Measurements from ENCODE around the gene NAA16. TPM values are rescaled to one million over a fixed set of nuclear protein-coding genes. Genes with fewer than 3 reads are reported as not detected.

Gene NAA16
- total RNA-seq, 3 donors from 2014 or later: 16.2 to 33.1 (median 22.0) TPM

DNA sequence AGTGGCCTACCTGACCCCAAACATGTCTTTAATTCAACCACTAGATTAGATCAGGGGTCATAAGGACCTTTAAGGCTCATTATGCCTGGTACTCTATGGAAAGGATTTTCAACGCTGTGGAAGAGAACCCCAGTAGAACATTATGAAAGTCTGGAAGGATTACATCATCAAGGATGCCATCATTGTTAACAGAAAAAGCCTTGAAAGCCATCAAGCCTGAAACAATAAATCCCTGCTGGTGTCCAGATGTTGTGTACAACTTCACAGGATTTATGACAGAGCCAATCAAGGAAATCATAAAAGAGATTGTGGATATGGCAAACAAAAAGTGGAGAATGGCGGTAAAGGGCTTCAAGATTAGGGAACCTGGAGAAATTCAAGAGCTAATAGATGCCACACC lies 59.7 kb downstream of the NAA16 start:
- H3K4me3 ChIP-seq: no peak overlapping the region
- TF ChIP-seq POLR2AphosphoS5 (IDR thresholded peaks at IDR 0.05): no peak
- no peak for TF ChIP-seq POLR2A (IDR thresholded peaks at IDR 0.05)
- no peak for TF ChIP-seq CTCF (IDR thresholded peaks at IDR 0.05)
- H3K27me3 ChIP-seq: no peaks in the 10 kb centered on the region
- H3K27ac ChIP-seq: no peak overlapping the region
- intact Hi-C loops (cut with DNase I; ENCODE audit: low total_unique reads): no loop called here
- no peak for DNase-seq (ENCODE audit: low spot score in 2 of 2)
- H3K36me3 ChIP-seq: peaks cover 8% of the 10 kb centered on the region
- no peaks in the 10 kb centered on the region for H3K4me1 ChIP-seq
- no peaks in the 10 kb centered on the region for H3K9me3 ChIP-seq

- H3K27ac ChIP-seq: no peak overlapping the region
- intact Hi-C loops (cut with DNase I; ENCODE audit: low total_unique reads): no loop called here
- H3K9me3 ChIP-seq: no peaks in the 10 kb centered on the region
- no peak overlapping the region for H3K4me3 ChIP-seq
- TF ChIP-seq POLR2A (IDR thresholded peaks at IDR 0.05) (no peak), CTCF (IDR thresholded peaks at IDR 0.05) (no peak), POLR2AphosphoS5 (IDR thresholded peaks at IDR 0.05) (no peak)
- no peaks in the 10 kb centered on the region for H3K4me1 ChIP-seq
- no peak for DNase-seq (ENCODE audit: low spot score in 2 of 2)
- H3K36me3 ChIP-seq: peaks cover 5% of the 10 kb centered on the region
- no peaks in the 10 kb centered on the region for H3K27me3 ChIP-seq
Measured at GRCh38 chr13:41377446-41377845, 66.4 kb downstream of the NAA16 start.

- H3K4me3 ChIP-seq: no peak overlapping the region
- H3K9me3 ChIP-seq: no peaks in the 10 kb centered on the region
- H3K27me3 ChIP-seq: no peaks in the 10 kb centered on the region
- no peaks in the 10 kb centered on the region for H3K4me1 ChIP-seq
- no peaks in the 10 kb centered on the region for H3K36me3 ChIP-seq
- TF ChIP-seq POLR2AphosphoS5 (IDR thresholded peaks at IDR 0.05): no peak
- no peak for TF ChIP-seq POLR2A (IDR thresholded peaks at IDR 0.05)
- TF ChIP-seq CTCF (IDR thresholded peaks at IDR 0.05): no peak
- intact Hi-C loops (cut with DNase I; ENCODE audit: low total_unique reads): no loop called here
- no peak for DNase-seq (ENCODE audit: low spot score in 2 of 2)
- no peak overlapping the region for H3K27ac ChIP-seq
Measured at GRCh38 chr13:41382431-41382830, 71.4 kb downstream of the NAA16 start.

GRCh38 chr13:41383386-41383785 lies 72.3 kb downstream of the NAA16 start:
- no peak overlapping the region for H3K4me3 ChIP-seq
- TF ChIP-seq CTCF (IDR thresholded peaks at IDR 0.05) (no peak), POLR2AphosphoS5 (IDR thresholded peaks at IDR 0.05) (no peak), POLR2A (IDR thresholded peaks at IDR 0.05) (no peak)
- no peaks in the 10 kb centered on the region for H3K4me1 ChIP-seq
- H3K36me3 ChIP-seq: no peaks in the 10 kb centered on the region
- H3K27me3 ChIP-seq: no peaks in the 10 kb centered on the region
- H3K9me3 ChIP-seq: no peaks in the 10 kb centered on the region
- intact Hi-C loops (cut with DNase I; ENCODE audit: low total_unique reads): no loop called here
- no peak for DNase-seq (ENCODE audit: low spot score in 2 of 2)
- H3K27ac ChIP-seq: no peak overlapping the region

DNA sequence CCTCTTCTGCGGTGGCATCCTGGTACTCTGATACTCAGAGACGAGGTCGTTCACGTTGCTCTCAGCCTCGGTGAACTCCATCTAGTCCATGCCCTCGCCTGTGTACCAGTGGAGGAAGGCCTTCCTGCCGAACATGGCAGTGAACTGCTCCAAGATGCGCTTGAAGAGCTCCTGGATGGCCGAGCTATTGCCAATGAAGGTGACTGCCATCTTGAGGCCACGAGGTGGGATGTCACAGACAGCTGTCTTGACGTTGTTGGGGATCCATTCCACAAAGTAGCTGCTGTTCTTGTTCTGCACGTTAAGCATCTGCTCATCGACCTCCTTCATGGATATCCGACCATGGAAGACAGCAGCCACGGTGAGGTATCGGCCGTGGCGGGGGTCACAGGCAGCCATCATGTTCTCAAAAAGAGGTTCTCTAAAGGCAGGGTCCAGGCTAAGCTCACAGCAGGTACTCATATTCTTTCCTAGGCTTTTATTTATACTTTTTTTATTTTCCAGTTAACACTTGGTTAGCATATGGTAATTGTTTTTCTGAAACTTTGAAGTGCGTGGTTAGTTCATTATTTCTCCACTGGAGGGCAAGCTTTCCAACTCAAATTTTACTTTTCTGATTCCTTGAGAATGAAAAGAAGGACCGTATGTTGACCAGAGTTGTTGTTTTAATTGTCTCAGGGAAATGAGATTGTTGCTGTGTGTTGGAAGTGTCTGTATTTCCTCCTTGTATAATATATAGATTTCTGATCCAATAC lies 73.9 kb downstream of the NAA16 start:
- Histone ChIP-seq H3K4me1 (no peaks in the 10 kb centered on the region), H3K4me3 (no peak overlapping the region), H3K27ac (no peak overlapping the region), H3K9me3 (no peaks in the 10 kb centered on the region), H3K27me3 (no peaks in the 10 kb centered on the region), H3K36me3 (no peaks in the 10 kb centered on the region)
- no peak for DNase-seq (ENCODE audit: low spot score in 2 of 2)
- intact Hi-C loops (cut with DNase I; ENCODE audit: low total_unique reads): no loop called here
- TF ChIP-seq POLR2AphosphoS5 (IDR thresholded peaks at IDR 0.05) (no peak), CTCF (IDR thresholded peaks at IDR 0.05) (peak in 1 of 3 donors; percentile 14), POLR2A (IDR thresholded peaks at IDR 0.05) (no peak)

All from breast epithelium (tissue), 4 donors.